HG02885 (cell line): Measurements from ENCODE around the gene ADAMTS3.
"Not testable (repeated sequence)": the region's sequence is repeated elsewhere in the genome, so short reads cannot be mapped to it uniquely, and the experiment has no call there.

Source experiments
- ATAC-seq: cut with Tn5 transposase; IDR thresholded peaks from one replicate; pipeline ENCODE4 v1.9.1; 2021; ENCODE audit warnings: mild to moderate bottlenecking; ENCODE audit not compliant: unreplicated experiment, poor library complexity

The ADAMTS3 gene

DNA sequence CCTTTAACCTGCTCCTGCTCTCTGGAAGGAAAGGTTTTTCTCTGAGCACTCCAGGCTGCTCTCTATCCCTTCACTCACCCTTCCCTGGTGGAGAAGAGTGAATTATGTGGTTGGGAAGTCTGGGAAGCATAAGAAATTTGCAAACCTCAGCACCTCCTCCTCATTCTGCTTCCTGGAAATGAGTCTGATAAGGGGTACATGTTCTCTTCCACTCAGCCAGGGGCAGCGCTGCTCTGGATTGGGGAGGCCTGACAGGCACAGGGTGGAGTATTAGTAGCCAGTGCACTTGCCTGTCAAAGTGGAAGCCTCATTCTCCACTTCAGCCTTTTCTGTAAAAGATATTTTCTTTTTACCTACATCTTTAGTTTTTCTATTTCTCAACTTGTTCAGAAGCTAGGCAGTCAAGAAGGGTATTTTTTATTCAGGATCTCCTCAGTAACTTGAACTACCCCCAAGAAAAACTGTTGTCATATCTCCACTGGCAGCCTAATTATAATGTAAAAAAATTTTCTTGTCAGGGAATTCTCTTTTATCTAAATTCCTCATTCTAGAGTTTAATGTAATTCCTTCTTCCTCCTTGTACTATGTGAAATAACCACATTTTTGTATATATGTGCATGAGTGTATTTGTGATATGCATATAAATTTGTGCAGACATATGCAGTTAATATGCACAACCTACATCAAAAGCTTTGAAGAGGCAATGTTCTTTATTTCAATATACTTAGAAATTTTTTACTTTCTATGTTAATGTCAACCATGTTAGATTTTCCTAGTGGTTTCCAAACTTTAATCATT lies 15.3 kb downstream of the ADAMTS3 start:
- ATAC-seq: no peak

DNA sequence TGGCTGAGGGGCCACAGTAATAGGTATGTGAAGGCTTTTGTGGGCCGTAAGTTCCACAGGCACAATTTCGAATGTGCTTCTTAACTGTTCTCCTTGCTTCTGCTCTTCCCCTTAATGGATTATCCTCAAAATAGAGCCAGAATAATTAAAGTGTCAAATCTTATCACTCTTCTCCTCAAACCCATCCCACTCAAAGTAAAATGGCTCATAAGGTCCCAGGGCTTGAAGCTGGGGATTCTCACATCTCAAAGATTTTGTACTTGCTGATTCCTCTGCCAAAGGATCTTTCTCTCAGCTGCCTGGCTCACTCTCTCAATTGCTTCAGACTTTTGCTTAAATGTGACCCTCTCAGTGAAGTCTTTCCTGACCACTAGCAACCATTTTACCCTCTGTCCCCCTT lies 16.6 kb downstream of the ADAMTS3 start:
- ATAC-seq: no peak

DNA sequence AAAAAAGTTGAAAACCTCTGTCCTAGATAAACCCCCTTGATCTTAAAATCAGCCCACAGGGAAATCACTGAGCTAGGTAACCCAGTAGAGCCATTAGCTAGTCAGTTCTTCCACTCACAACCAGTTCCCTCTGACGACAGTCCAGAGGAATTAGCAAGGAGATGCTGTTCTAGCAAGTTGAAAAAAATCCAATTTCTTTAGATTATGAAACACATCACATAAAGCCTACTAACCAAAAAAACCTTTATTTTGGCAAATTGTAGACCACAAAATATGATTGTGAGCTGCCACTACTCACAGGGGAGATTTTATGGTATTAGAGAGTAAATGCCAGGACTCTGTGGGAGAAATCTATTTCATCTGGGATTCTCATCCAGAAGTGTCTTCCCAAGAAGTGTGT lies 22.6 kb downstream of the ADAMTS3 start:
- ATAC-seq: no peak

DNA sequence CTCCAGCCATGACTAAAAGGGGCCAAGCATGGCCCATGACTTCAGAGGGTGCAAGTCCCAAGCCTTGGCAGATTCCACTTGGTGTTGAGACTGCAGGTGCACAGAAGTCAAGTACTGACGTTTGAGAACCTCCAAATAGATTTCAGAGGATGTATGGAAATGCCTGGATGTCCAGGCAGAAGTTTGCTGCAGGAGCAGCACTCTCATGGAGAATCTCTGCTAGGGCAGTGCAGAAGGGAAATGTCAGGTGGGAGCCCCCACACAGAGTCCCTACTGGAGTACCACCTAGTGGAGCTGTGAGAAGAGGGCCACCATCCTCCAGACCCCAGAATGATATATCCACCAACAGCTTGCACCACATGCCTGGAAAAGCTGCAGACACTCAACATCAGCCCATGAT lies 28.3 kb downstream of the ADAMTS3 start:
- not testable (repeated sequence) for ATAC-seq

DNA sequence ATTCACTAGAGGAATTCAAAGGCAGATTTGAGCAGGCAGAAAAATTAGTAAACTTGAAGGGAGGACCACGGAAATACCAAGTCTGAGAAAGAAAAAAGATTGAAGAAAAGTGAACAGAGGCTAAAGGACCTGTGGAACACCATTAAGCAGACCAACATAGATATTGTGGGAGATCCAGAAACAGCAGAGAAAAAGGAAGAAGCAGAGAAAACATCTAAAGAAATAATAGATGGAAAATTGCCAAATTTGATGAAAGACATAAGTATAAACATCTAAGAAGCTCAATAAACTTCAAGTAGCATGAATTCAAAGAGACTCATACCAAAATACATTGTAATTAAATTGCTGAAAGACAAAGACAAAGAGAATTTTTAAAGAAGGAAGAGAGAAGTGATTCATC lies 31.0 kb downstream of the ADAMTS3 start:
- ATAC-seq: no peak

DNA sequence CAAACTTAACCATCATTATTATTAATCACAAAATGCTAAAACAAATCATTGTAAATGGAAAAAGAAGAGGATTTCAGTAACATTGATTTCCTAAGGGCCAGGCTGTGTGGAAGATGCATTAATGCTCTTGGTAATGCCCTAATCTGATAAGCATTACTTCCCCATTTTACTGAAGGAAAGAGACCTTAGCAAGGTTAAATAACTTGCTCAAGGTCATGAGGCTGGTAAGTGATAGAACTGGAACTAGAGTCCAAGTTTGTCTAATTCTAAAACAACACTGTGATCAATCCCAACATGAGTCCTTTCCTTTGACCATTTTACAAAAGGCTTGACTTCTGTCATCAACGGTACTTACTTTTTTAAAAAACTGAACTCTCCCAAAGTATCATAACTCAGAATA lies 32.6 kb downstream of the ADAMTS3 start:
- no peak for ATAC-seq

DNA sequence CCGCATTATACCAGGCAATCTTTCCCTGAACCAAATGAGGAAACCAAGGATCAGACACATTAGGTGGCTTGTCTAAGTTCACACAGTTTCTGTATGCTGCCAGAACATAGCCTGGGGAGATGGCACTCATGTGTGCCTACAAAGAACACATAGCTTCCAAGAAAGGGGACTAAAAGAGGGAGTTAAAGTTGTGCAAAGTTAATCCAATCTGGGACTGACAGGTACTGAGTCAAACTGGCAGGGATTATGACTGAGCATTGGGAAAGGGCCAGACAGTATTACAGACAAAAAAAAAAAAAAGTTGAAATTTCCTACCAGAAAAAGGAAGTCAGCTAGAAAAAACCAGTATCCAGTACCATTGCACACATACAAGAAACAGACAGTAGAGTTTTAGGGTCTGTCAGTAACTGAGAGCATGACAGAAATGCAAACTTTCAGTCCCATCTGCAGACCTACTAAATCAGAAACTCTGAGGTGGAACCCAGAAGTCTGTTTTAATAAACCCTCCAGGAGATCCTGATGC lies 37.2 kb downstream of the ADAMTS3 start:
- ATAC-seq: no peak

DNA sequence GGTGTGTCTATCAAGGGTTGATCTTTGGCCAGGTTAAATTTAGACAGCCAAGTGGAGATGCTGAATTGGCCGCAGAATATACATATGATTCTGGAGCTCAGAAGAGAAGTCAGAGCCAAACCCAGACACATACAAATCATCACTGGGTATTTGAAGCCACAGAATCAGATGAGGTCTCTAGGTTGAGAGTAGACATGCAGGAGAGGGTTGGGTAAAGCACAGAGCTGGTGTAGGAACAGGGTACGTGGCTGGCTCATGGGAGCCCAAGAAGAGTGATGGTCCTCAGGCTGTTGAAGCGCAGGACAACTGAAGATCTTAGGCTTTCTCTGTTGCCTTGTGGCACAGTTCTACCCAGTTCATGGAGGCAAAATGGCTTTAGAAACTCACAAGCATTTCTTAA lies 37.7 kb downstream of the ADAMTS3 start:
- ATAC-seq: no peak

DNA sequence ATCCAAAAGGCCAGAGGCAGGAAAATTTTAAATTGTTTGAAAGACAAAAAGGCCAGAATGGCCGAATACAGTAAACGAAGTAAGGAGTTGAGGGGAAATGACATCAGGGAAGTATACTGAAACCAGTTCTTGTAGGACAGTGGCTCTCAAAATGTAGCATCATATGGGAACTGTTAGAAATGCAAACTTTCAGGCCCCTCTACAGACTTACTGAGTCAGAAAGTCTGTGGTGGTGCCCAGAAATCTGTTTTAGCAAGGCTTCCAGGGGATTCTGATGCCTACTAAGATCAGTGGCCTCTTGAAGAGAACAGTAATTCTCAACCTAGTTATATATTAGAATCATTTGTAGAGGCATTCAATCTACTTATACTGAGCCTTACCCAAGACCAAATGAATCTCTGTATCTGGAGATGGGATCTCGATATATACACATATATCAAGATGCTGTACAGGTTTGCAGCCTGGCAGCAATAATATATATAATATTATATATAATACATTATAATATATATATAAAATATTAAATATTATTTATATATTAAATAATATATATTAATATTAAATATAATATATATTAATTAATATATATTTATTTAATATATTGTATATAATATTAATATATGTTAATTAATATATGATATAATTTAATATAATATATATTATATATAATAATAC lies 39.7 kb downstream of the ADAMTS3 start:
- ATAC-seq: no peak

DNA sequence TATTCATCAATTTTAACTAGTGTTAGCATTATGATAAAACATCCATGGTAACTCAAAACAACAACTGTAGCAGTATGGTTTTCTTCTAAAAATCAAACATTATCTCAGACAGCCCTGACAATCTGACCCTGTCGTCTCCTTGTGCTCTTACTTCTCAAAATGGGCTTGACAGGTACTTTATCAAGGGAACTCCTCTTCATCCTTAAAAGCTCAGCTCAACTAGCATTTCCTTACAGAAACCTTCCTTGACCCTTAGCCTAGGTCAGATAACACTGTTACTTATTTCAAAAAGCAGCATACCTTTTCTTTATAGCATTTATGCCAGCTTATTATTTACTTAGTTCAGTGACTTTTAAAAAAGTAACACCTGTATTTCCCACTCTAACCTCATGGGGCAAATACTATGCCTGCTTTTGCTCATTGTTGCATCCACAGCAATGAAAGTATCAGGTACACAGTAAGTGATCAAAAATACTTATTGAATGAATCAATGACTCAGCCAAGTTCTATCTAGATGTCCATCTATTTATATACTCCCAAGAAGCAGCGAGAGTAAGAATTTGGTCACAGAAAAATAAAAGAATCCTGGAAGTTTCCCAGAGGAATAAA lies 41.9 kb downstream of the ADAMTS3 start:
- ATAC-seq: no peak

DNA sequence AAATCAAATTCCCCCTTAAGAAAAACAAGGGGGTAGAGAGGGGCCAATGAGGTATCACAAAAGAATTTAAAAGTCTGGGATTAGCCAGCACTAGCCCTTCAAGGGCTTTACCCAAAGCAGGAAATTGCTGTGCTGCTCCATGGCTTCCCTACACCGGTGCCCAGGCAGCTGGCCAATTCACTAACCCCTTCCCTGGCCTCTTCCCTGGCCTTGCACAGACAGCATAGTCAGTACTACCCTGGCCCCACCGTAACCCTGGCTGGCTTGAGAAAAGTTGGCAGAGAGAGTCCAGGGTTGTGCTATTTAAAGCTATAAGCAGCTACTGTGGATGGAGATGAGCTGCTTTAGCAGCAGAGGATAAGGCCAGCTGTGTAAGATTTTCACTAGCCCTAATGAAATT lies 43.1 kb downstream of the ADAMTS3 start:
- ATAC-seq: no peak

DNA sequence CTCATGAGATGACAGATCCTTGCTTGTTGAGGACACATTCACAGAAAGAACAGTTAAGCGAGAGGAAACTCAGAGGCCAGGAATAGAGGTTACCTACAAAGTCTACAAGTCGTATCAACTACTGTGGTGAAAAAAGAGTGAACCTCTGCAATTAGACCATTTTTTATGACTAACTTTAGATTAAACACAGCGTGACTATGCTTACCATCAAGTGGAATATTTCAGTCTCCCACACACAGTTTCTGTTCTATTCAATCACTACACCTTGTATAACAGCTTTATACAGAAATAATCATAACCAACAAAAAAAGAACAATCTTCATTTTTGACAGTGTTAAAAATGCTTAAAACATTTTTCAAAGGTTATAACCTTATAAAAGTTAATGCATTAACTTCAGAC lies 46.6 kb downstream of the ADAMTS3 start:
- ATAC-seq: no peak

DNA sequence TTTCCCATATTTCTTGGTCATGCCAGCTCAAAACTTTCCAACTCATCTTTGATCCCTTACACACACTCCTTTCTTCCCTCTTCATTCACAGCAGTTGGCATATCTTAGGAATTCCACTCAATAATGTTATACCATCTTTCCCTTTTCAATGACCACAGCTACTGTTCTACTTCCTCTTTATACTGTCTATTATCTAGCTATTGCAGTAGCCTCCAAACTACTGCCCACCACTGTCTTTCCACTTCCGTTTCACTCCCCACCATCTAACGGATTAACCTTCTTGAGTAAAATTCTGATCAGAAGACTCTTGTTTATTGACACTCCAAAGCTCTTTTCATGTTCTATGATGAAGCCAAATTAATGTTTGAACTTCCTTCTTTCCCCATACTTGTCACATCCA lies 55.8 kb downstream of the ADAMTS3 start:
- no peak for ATAC-seq

DNA sequence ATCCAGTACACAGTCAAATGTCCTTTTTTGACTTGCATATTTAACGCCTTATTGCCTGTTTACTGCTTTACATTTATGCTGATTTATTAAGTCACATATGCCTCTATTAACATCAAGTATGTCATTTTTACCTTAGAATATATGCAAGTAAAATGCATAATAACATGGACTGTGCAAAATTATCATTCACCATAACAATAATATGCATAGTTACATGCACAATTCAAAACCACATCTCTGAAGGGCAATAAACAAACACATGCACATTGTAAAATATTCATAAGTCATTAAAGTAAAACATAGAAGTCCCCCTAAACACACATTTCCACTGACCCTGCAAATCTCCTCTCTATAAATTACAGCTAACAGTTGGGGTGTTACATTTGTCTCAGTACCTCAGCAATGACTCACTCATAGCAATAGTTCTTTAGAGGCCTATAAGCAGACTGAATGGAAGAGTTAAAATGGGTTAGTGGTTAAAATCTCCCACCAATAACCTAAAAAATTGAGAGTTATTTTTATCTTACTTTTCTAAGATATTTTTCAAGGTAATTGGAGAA lies 61.1 kb downstream of the ADAMTS3 start:
- ATAC-seq: no peak

DNA sequence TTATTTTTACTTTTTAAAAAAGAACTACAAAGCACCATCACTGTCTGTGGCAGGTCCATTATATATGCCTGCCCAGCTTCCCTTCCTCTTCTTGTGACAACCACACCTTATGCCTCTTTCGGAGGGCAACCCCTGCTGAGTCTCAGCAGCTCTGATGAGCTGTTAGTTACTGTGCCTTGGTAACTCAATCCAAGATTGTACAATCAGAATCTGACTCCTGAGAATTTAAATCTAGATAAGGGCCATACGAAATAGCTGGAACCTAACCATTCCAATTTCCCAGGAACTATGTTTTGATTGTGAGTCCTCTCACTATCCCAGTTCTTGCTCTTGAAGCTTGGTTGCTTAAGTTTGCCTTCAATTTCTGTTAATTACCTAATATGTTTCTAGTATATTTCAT lies 61.9 kb downstream of the ADAMTS3 start:
- ATAC-seq: no peak

DNA sequence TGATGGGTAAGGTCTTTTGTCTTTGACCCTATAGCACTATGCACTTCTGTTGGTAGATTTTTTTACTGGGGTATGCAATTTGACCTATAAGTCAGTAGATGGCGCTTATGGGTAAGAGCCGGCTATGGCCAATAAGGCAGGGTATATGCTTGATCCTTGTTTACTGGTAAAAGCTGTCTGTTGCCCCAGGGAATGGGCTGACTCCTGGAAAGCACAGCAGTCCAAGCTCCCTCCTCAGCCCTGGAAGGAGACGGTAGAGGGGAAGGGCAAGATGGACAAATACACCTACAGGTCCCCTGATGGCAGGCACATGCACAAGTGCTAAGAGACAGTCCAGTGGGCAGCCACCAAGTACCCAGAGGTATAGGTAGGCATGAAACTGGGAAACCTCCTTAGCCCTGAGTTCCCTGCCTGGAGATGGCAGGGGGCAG lies 63.7 kb downstream of the ADAMTS3 start:
- ATAC-seq: peak; percentile 91

DNA sequence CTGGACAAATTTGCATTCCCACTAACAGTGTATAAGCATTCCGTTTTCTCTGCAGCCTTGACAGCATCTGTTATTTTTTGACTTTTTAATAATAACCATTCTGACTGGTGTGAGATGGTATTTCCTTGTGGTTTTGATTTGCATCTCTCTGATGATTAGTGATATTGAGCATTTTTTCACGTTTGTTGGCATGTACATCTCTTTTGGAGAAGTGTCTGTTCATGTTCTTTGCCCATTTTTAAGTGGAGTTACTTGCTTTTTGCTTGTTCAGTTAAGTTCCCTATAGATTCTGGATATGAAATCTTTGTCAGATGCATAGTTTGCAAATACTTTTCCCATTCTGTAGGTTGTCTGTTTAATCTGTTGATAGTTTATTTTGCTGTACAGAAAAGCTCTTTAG lies 68.8 kb downstream of the ADAMTS3 start:
- ATAC-seq: no peak

DNA sequence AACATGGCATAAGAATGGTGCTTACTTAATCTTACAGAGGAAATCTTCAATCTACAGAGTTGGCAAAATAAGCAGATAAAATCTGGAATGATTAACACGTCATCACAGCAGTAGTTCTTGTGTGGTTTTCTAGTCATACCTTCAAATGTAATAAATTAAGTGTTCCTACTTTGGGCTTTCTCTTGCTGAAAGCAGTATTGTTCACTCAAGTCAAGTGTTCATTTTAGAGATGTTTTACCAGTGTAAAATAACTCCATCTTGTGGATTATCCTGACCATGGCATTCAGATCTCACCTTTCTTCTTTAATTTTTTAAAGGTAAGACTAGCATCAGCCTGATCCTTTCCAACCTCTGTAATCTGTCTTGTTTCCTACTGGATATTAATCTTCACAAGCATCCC lies 72.9 kb downstream of the ADAMTS3 start:
- ATAC-seq: no peak

DNA sequence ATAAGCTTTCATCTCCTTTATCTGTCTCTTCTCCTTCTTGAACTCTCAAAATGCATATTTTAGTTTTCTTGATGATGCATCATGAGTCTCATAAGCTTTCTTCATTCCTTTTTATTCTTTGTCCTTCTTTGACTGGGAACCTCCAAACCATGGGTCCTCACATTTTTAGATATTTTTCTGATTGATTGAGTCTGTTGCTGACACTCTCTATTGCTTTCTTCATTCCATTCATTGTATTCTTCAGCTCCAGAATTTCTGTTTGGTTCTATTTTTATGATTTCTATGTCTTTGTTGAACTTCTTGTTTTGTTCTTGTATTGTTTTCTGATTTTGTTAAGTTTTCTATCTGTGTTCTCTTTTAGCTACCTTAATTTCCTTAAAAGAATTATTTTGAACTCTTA lies 74.9 kb downstream of the ADAMTS3 start:
- ATAC-seq: no peak

DNA sequence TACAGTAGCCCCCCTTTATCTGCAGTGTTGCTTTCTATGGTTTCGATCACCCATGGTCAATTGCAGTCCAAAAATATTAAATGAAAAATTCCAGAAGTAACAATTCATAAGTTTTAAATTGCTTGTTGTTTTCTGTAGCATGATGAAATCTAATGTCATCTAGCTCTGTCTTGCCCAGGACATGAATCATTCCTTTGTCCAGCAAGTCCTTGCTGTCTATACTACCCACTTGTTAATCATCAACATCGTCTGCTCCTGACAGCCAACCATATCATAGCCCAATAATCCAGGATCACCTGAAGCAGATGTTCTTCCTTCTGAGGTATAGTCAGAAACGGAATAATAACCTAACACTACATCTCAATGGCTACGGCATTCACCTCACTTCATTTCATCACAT lies 79.8 kb downstream of the ADAMTS3 start:
- ATAC-seq: no peak

DNA sequence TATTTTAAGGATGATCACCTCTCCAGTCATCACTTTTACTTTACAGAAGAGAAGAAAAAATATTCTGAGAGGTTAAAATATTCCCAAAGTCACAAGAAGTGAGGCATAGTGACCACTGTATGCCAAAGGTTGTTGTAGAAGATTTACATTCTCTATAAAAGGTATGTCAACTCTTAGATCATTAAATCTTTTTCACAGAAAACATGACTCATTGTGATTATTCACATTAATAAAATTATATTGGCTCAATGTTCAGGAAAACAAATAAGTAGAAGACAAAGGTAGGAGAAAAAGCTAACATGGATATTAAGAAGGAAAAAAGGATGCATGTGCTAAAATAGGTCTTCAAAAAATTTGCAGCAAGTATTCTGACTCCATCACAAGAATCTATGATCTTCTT lies 82.0 kb downstream of the ADAMTS3 start:
- no peak for ATAC-seq
